Colonic mucosa (tissue), 4 donors: ENCODE results near the gene SPATA21. TPM values are rescaled to one million over a fixed set of nuclear protein-coding genes. Genes with fewer than 3 reads are reported as not detected.

Experiments used
- DNase-seq: peaks from one replicate; pipeline ENCODE4 v3.0.0-alpha.2; 2020
- H3K27ac ChIP-seq: fragments of 200-600 bp; one replicate; pipeline ENCODE4 v1.8.0; 2021
- H3K27me3 ChIP-seq: fragments of 200-600 bp; one replicate; pipeline ENCODE4 v1.8.0; 2021
- H3K36me3 ChIP-seq: fragments of 200-600 bp; one replicate; pipeline ENCODE4 v1.8.0; 2021
- H3K4me1 ChIP-seq: fragments of 200-600 bp; one replicate; pipeline ENCODE4 v1.8.0; 2021; ENCODE audit warnings: mild to moderate bottlenecking
- H3K4me3 ChIP-seq: fragments of 200-600 bp; one replicate; pipeline ENCODE4 v1.8.0; 2021
- H3K9ac ChIP-seq, 2 donors: one replicate each; pipeline ENCODE4 v1.7.0; 2013; ENCODE audit warnings: control low read depth in 2 of 2, low read depth in 2 of 2, low read length in 2 of 2
- H3K9me3 ChIP-seq: fragments of 200-600 bp; one replicate; pipeline ENCODE4 v1.8.0; 2021
- CTCF ChIP-seq: fragments of 200-600 bp; IDR thresholded peaks from one replicate; pipeline ENCODE4 v1.8.0; 2022; ENCODE audit warnings: antibody characterized with exemption, mild to moderate bottlenecking
- intact Hi-C: fragments of 100-400 bp; cut with DNase I; formaldehyde crosslinking; loops from one replicate; pipeline ENCODE4 v1.14.1; 2022
- total RNA-seq, 2 donors: library from RNA; stranded (reverse); fragmentation: NEBNext Ultra II Directional in 1 of 2; extraction: Animal tissue kit (Norgen Biotek cat#: 25700) in 1 of 2; gene quantifications; one replicate each; pipeline ENCODE4 v1.2.1, GENCODE V29; 2021
- donor health status: healthy.
- donor health status: DM: no; HTN: no; CAD: no.
- donor health status: DM: no; HTN: no; CAD: no.

SPATA21 gene
- total RNA-seq, 2 donors from 2014 or later, result not detected

- Histone ChIP-seq H3K4me1 (peaks cover 5% of the 10 kb centered on the region), H3K9ac (no peak overlapping the region), H3K27me3 (no peaks in the 10 kb centered on the region), H3K9me3 (no peaks in the 10 kb centered on the region), H3K36me3 (peaks cover 25% of the 10 kb centered on the region), H3K27ac (no peak overlapping the region), H3K4me3 (no peak overlapping the region)
- TF ChIP-seq CTCF, result no peak
- intact Hi-C loops, result no loop called here
- no peak for DNase-seq
Observed at GRCh38 chr1:16446116-16446515, 8.9 kb upstream of the SPATA21 start.

GRCh38 chr1:16445052-16445451 is 7.8 kb upstream of the SPATA21 start:
- Histone ChIP-seq H3K9ac (no peak overlapping the region), H3K4me1 (peaks cover 5% of the 10 kb centered on the region), H3K27ac (no peak overlapping the region), H3K27me3 (no peaks in the 10 kb centered on the region), H3K9me3 (no peaks in the 10 kb centered on the region), H3K36me3 (peaks cover 20% of the 10 kb centered on the region), H3K4me3 (no peak overlapping the region)
- intact Hi-C loops, result no loop called here
- no peak for TF ChIP-seq CTCF
- DNase-seq, result no peak

GRCh38 chr1:16443975-16444770 is 6.9 kb upstream of the SPATA21 start:
- H3K36me3 ChIP-seq, result peaks cover 18% of the 10 kb centered on the region
- no peak overlapping the region for H3K27ac ChIP-seq
- H3K9me3 ChIP-seq, result no peaks in the 10 kb centered on the region
- peaks cover 5% of the 10 kb centered on the region for H3K4me1 ChIP-seq
- no peak overlapping the region for H3K4me3 ChIP-seq
- DNase-seq, result no peak
- intact Hi-C loops, result no loop called here
- no peak overlapping the region for H3K9ac ChIP-seq
- no peak for TF ChIP-seq CTCF
- no peaks in the 10 kb centered on the region for H3K27me3 ChIP-seq

GRCh38 chr1:16442941-16443340 is 5.7 kb upstream of the SPATA21 start:
- Histone ChIP-seq H3K4me1 (peaks cover 5% of the 10 kb centered on the region), H3K4me3 (no peak overlapping the region), H3K9ac (no peak overlapping the region), H3K36me3 (peaks cover 6% of the 10 kb centered on the region), H3K9me3 (no peaks in the 10 kb centered on the region), H3K27ac (no peak overlapping the region), H3K27me3 (no peaks in the 10 kb centered on the region)
- no peak for TF ChIP-seq CTCF
- intact Hi-C loops, result no loop called here
- DNase-seq, result no peak

GRCh38 chr1:16442265-16442664 is 5.0 kb upstream of the SPATA21 start:
- no peak for TF ChIP-seq CTCF
- DNase-seq, result no peak
- Histone ChIP-seq H3K4me3 (no peak overlapping the region), H3K4me1 (peaks cover 5% of the 10 kb centered on the region), H3K9me3 (no peaks in the 10 kb centered on the region), H3K27ac (no peak overlapping the region), H3K36me3 (no peaks in the 10 kb centered on the region), H3K27me3 (no peaks in the 10 kb centered on the region), H3K9ac (no peak overlapping the region)
- intact Hi-C loops, result no loop called here
